Stimulated activated naive CD4-positive, alpha-beta T cell treated with Interleukin-2 at 50 U/mL for 16 hours (primary cell): ENCODE measurements around the gene CYS1.
"Not testable (repeated sequence)": the region's sequence is repeated elsewhere in the genome, so short reads cannot be mapped to it uniquely, and the experiment has no call there.

ENCODE experiments used
- DNase-seq: peaks from one replicate; lab custom pipeline; 2025; lab: John Stamatoyannopoulos, UW

CYS1 gene

GRCh38 chr2:10012366-10012962 lies 67.7 kb downstream of the CYS1 start:
- not testable (repeated sequence) for DNase-seq

- DNase-seq, result not testable (repeated sequence)
Measured at GRCh38 chr2:10011606-10012325, 68.4 kb downstream of the CYS1 start.

GRCh38 chr2:10010861-10011605 lies 69.2 kb downstream of the CYS1 start:
- not testable (repeated sequence) for DNase-seq

- no peak for DNase-seq
Measured at GRCh38 chr2:10009811-10010781, 70.1 kb downstream of the CYS1 start.

DNA sequence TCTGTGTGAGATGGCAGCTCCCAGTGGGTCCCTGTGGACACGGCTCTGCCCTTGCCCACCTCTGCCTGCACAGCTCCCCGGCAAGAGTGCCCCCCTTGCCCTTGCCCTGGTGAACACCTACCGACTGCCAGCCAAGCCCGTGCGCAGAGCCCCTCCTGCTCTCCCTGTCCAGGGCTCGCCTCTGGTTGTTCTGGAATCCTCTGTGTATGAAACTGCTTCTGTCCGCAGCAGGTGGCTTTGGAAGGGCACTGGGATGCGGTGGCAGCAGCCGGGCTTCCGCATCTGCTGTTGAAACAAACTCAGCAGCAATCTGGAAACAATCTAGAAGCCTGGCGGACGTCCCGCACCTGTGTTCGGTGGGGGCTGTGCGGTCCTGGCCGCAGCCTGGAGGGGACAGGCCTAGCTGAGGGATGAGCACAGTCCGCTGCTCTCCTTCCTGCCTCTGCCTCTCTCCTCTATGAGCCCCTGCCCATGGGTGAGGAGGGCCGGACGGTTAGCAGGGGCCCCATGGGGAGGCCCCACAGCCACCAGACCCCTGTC lies 70.9 kb downstream of the CYS1 start:
- no peak for DNase-seq

GRCh38 chr2:10008809-10009176 lies 71.4 kb downstream of the CYS1 start:
- no peak for DNase-seq

DNA sequence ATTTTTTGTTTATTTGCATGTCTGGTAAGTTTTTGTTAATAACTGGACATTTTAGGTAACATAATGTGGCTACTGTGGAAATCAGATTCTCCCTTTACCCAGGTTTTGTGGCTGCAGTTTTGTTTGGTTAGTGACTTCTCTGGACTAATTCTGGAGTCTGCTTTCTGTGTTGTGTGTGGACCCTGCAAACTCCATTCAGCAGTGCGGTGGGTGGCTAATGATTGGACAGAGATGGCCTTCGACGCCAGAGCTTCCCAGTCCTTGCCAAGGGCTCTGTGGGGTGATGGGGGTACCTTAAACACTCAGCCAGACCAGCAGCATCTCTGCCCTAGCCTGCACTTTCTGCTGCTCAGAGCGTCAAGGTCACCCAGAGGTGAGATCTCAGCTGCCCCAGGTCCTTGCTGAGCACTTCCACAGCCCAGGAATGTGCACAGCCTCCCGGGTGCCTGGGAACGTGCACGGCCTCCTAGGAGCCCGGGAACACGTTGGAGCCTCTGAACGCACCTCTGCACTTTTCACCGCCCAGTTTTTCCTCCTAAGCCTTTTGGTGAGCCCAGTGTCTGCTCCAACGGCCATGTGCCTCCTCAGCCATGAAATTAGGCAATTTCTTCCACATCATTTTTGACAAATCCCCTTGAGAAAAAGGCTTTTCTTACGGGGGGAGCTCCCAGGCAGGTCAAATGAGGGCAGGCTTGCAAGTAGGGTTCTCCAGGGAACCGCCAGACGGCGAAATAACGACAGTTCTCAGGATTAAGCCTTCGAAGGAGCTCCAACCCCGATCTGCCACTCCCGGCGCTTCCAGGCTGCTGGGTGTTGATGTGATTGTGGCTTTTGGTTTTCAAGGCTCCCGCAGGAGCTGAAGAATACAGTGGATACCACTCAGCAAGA lies 72.0 kb downstream of the CYS1 start:
- DNase-seq, result no peak

GRCh38 chr2:10007435-10007834 lies 72.8 kb downstream of the CYS1 start:
- DNase-seq, result no peak
